HEK293 (cell line): Measurements from ENCODE around the gene CMIP.

ENCODE experiments used
- CTCF ChIA-PET: fragments of 350-600 bp; formaldehyde crosslinking; extraction: SDS; loops from one replicate; lab custom pipeline; 2021; ENCODE audit warnings: antibody characterized with exemption; lab: Yijun Ruan, JAX
- POLR2A ChIA-PET: fragments of 300-600 bp; formaldehyde crosslinking; extraction: SDS; loops from one replicate; lab custom pipeline; 2020; ENCODE audit warnings: antibody characterized with exemption, inconsistent platforms; lab: Yijun Ruan, JAX
- H3K27ac ChIP-seq: fragments of 200-500 bp; sonication (Bioruptor generic); 2 replicates; pipeline ENCODE4 v1.5.1; 2014; ENCODE audit warnings: low read depth, low read length, control low read depth, inconsistent platforms; ENCODE audit errors: extremely low read depth
- H3K36me3 ChIP-seq, 2 experiments: fragments of 200-500 bp in 1 of 2; sonication (Bioruptor generic) in 1 of 2; 1 replicate in 1 of 2; 2 replicates in 1 of 2; pipeline ENCODE4 v1.5.1; 2014 to 2017; ENCODE audit warnings: inconsistent platforms in 2 of 2, low read length in 2 of 2; ENCODE audit not compliant: control insufficient read depth in 2 of 2, insufficient read depth in 1 of 2
- H3K4me1 ChIP-seq: fragments of 200-500 bp; sonication (Bioruptor generic); 2 replicates; pipeline ENCODE4 v1.5.1; 2014; ENCODE audit warnings: mild to moderate bottlenecking, low read length, inconsistent platforms; ENCODE audit not compliant: control insufficient read depth, insufficient read depth
- H3K4me3 ChIP-seq: 2 replicates; pipeline ENCODE4 v1.5.1; 2011; ENCODE audit warnings: low read depth, mild to moderate bottlenecking, control low read depth, low read length, moderate library complexity
- H3K9me3 ChIP-seq: fragments of 200-500 bp; sonication (Bioruptor generic); 2 replicates; pipeline ENCODE4 v1.5.1; 2014; ENCODE audit warnings: low read depth, low read length, inconsistent platforms; ENCODE audit not compliant: control insufficient read depth, insufficient read depth
- CTCF ChIP-seq: fragments of 450-650 bp; formaldehyde crosslinking; IDR thresholded peaks from 2 replicates; pipeline ENCODE4 v1.5.1; 2016; ENCODE audit warnings: missing biosample characterization, missing genetic modification characterization
- IKZF3 ChIP-seq: fragments of 450-650 bp; IDR thresholded peaks from 2 replicates; pipeline ENCODE4 v1.5.0; 2018; ENCODE audit warnings: missing biosample characterization, mild to moderate bottlenecking, missing genetic modification characterization, moderate library complexity
- SCRT1 ChIP-seq: fragments of 450-650 bp; formaldehyde crosslinking; IDR thresholded peaks from 2 replicates; pipeline ENCODE4 v1.5.1; 2016; ENCODE audit warnings: missing biosample characterization, missing genetic modification characterization, borderline replicate concordance
- ZBTB49 ChIP-seq: fragments of 450-650 bp; formaldehyde crosslinking; IDR thresholded peaks from 2 replicates; pipeline ENCODE4 v1.5.1; 2016; ENCODE audit warnings: missing biosample characterization, missing genetic modification characterization, low read depth
- ZNF157 ChIP-seq: fragments of 450-650 bp; formaldehyde crosslinking; IDR thresholded peaks from 2 replicates; pipeline ENCODE4 v1.5.1; 2016; ENCODE audit warnings: missing biosample characterization, missing genetic modification characterization
- ZNF335 ChIP-seq: fragments of 450-650 bp; formaldehyde crosslinking; conservative IDR thresholded peaks from 2 replicates; pipeline ENCODE4 v1.5.1; 2016; ENCODE audit warnings: missing biosample characterization, missing genetic modification characterization
- ZNF600 ChIP-seq: fragments of 450-650 bp; formaldehyde crosslinking; IDR thresholded peaks from 2 replicates; pipeline ENCODE4 v1.5.1; 2016; ENCODE audit warnings: missing biosample characterization, missing genetic modification characterization
- ZNF76 ChIP-seq: fragments of 450-650 bp; formaldehyde crosslinking; IDR thresholded peaks from 2 replicates; pipeline ENCODE4; 2016; ENCODE audit warnings: low read depth, missing biosample characterization, missing genetic modification characterization, borderline replicate concordance
- ZNF776 ChIP-seq: fragments of 450-650 bp; formaldehyde crosslinking; IDR thresholded peaks from 2 replicates; pipeline ENCODE4 v1.5.0; 2017; ENCODE audit warnings: missing biosample characterization, missing genetic modification characterization, borderline replicate concordance
- ZNF792 ChIP-seq: fragments of 450-650 bp; formaldehyde crosslinking; IDR thresholded peaks from 2 replicates; pipeline ENCODE4 v1.5.1; 2016; ENCODE audit warnings: missing biosample characterization, missing genetic modification characterization

Gene CMIP

GRCh38 chr16:81582655-81583441, 138.2 kb downstream of the CMIP start:
- CTCF ChIA-PET: interaction anchor here (0.6 to 0.7 kb wide), 2 partner anchors 208 to 233 kb away, joined by 3 read pairs; no protein-coding TSS in a partner anchor
- Histone ChIP-seq H3K9me3 (no peaks in the 10 kb centered on the region), H3K4me1 (peaks cover 3% of the 10 kb centered on the region)
- POLR2A ChIA-PET: no interaction called here
- TF ChIP-seq CTCF (peak; percentile 58), ZNF776 (tag by site-specific recombination) (no peak), ZNF157 (tag by site-specific recombination) (peak; percentile 97), ZBTB49 (no peak), ZNF792 (tag by site-specific recombination) (no peak)
- TF ChIP-seq, all 188 proteins: peak for 2
- H3K36me3 ChIP-seq: no peaks in the 10 kb centered on the region
- no peak overlapping the region for H3K27ac ChIP-seq
- H3K4me3 ChIP-seq: no peak overlapping the region

DNA sequence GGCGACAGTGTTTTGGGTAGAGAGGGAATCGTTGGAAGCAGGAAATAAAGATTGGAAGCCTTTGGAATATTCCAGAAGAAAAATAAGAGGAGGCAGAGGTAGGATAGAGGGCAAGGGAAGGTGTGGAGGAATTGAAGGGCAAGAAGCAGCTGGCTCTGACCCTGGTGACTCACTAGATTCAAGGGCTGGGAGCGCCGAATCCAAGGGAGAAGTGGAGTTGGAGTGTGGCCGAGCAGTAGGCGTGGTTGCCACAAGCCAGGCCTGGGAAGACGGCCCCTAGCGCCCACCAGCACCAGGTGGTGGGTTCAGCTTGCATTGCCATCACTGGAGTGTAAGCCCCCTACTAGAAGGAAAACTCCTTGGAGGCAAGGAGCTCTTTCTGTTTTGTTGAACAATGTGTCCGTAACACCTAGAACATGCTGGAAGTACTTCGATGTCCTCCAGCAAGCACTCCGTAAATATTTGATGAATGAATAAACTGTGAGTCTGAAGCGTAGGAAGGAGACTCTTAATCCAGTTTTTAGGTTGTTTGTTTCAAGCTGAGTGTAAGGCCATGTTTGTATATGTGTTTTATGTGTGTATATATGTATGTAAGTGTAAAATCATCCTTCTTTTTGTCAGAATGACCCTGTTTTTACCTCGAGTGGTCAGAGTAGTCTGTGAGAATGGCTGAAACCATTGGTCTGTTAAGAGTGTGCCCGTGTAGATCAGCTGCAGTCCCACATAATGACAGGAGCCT, 139.5 kb downstream of the CMIP start:
- peaks cover 3% of the 10 kb centered on the region for H3K4me1 ChIP-seq
- CTCF ChIA-PET: interaction anchor here (1.2 kb wide), 1 partner anchor 39 kb away, joined by 3 read pairs; no protein-coding TSS in a partner anchor
- TF ChIP-seq ZNF600 (tag by site-specific recombination) (peak; percentile 18; the same call in 1 of the 2 replicates), SCRT1 (tag by site-specific recombination) (no peak)
- H3K4me3 ChIP-seq: no peak overlapping the region
- H3K36me3 ChIP-seq: no peaks in the 10 kb centered on the region
- POLR2A ChIA-PET: no interaction called here
- H3K27ac ChIP-seq: no peak overlapping the region
- H3K9me3 ChIP-seq: no peaks in the 10 kb centered on the region

GRCh38 chr16:81585785-81586184, 141.2 kb downstream of the CMIP start:
- no peak overlapping the region for H3K4me3 ChIP-seq
- H3K36me3 ChIP-seq: no peaks in the 10 kb centered on the region
- ChIA-PET POLR2A (no interaction called here), CTCF (interaction anchor here (0.6 to 0.7 kb wide), 5 partner anchors 17 to 1895 kb away, joined by 3 to 6 read pairs (median 3); no protein-coding TSS in a partner anchor)
- TF ChIP-seq IKZF3 (tag by site-specific recombination) (0 out of 2 replicates have a peak, but pooled peaks have one; percentile 8), ZNF76 (tag by site-specific recombination) (no peak), CTCF (0 out of 2 replicates have a peak, but pooled peaks have one; percentile 39), ZNF335 (tag by site-specific recombination) (peak; percentile 58)
- H3K27ac ChIP-seq: no peak overlapping the region
- no peaks in the 10 kb centered on the region for H3K9me3 ChIP-seq
- H3K4me1 ChIP-seq: peaks cover 3% of the 10 kb centered on the region
